ENCODE results near the gene CKLF. TPM values are rescaled to one million over a fixed set of nuclear protein-coding genes. Genes with fewer than 3 reads are reported as not detected.

The CKLF gene
- total and polyA plus RNA-seq, 2 donors = 53.8 to 126 TPM

DNA sequence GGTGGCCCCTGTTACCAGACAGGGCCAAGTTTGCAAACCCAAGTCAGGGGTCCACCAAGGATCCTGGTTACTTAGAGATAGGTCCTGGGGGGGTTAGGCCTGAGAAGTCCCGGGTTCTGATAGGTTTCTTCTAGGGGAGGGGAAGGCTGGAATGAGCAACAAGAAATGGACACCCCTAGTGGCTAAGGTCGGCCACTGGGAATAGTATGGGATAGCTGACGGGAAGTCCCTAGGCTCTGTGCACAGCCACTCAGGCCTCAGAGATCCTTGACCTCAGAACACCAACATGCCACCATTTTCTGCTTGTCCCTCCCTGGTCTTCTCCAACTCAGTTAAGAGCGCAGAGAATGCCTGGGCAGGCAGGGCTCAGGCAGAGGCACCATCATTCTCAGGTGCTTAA is 15.9 kb upstream of the CKLF start:
- DNase-seq (ENCODE audit: low read depth in 6 of 9, low spot score in 9 of 9) = no peak
- peaks cover 0 to 1% of the 10 kb centered on the region in 2 donors for H3K9me3 ChIP-seq (ENCODE audit: control insufficient read depth in 2 of 2, insufficient read depth in 1 of 2, low read length in 1 of 2)
- H3K36me3 ChIP-seq (ENCODE audit: control insufficient read depth in 2 of 2, insufficient read depth in 2 of 2, low read length in 1 of 2) = peaks cover 4% of the 10 kb centered on the region in 2 donors
- H3K27ac ChIP-seq (ENCODE audit: low read depth in 1 of 2, low read length in 1 of 2) = no peak overlapping the region
- 97% methylated on average over 4 of the region's 4 CpGs for WGBS
- H3K27me3 ChIP-seq (ENCODE audit: control insufficient read depth in 2 of 2, insufficient read depth in 1 of 2, low read length in 1 of 2) = no peaks in the 10 kb centered on the region
- no peak overlapping the region for H3K4me3 ChIP-seq (ENCODE audit: low read length in 2 of 2)
- H3K4me1 ChIP-seq (ENCODE audit: control insufficient read depth in 2 of 2, insufficient read depth in 2 of 2, low read length in 2 of 2) = peaks cover 8 to 14% of the 10 kb centered on the region in 2 donors

DNA sequence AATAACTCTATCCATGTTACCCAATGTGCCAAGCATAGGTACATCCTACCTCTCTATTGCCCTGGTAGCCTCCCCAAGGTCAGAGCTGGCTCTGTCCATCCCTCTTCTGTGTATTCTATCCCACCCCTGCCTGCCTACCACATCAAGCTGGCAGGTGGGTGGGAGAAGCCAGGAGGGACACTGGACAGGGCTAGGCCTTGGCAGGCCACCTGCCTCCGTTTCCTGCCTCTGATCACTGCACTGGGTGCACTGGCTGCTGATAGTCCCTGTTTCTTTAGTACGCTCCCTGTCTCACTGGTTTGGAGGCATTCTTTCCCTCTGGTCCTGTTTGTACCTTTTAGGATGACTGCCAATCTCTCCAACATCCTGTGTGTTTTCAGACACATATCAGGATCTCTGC is 15.1 kb upstream of the CKLF start:
- 94% methylated on average over 2 of the region's 2 CpGs for WGBS
- no peak overlapping the region for H3K4me3 ChIP-seq (ENCODE audit: low read length in 2 of 2)
- H3K4me1 ChIP-seq (ENCODE audit: control insufficient read depth in 2 of 2, insufficient read depth in 2 of 2, low read length in 2 of 2) = peaks cover 8 to 14% of the 10 kb centered on the region in 2 donors
- no peaks in the 10 kb centered on the region for H3K27me3 ChIP-seq (ENCODE audit: control insufficient read depth in 2 of 2, insufficient read depth in 1 of 2, low read length in 1 of 2)
- no peak for DNase-seq (ENCODE audit: low read depth in 6 of 9, low spot score in 9 of 9)
- peaks cover 4% of the 10 kb centered on the region in 2 donors for H3K36me3 ChIP-seq (ENCODE audit: control insufficient read depth in 2 of 2, insufficient read depth in 2 of 2, low read length in 1 of 2)
- H3K9me3 ChIP-seq (ENCODE audit: control insufficient read depth in 2 of 2, insufficient read depth in 1 of 2, low read length in 1 of 2) = peaks cover 0 to 1% of the 10 kb centered on the region in 2 donors
- H3K27ac ChIP-seq (ENCODE audit: low read depth in 1 of 2, low read length in 1 of 2) = no peak overlapping the region

DNA sequence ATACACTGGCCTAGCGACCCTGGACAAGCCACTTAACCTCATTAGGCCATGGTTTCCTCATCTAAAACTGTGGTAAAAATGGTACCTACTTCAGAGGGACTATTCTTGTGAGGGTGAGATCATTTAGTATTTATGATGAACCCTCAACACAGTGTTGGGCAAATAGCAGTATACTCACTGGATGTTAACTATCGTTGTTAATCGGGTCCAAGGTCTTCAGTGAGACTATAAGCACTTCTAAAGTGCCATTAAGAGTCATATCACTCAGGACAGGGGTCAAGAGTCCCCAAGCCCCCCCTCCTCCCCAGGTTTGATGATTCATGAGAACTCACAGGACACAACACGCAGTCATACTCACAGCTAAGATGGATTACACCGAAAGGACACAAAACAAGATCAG is 13.5 kb upstream of the CKLF start:
- Histone ChIP-seq H3K4me1 (ENCODE audit: control insufficient read depth in 2 of 2, insufficient read depth in 2 of 2, low read length in 2 of 2) (peaks cover 8 to 21% of the 10 kb centered on the region in 2 donors), H3K36me3 (ENCODE audit: control insufficient read depth in 2 of 2, insufficient read depth in 2 of 2, low read length in 1 of 2) (peaks cover 4% of the 10 kb centered on the region in 2 donors), H3K9me3 (ENCODE audit: control insufficient read depth in 2 of 2, insufficient read depth in 1 of 2, low read length in 1 of 2) (peaks cover 0 to 1% of the 10 kb centered on the region in 2 donors), H3K27me3 (ENCODE audit: control insufficient read depth in 2 of 2, insufficient read depth in 1 of 2, low read length in 1 of 2) (no peaks in the 10 kb centered on the region), H3K4me3 (ENCODE audit: low read length in 2 of 2) (no peak overlapping the region), H3K27ac (ENCODE audit: low read depth in 1 of 2, low read length in 1 of 2) (no peak overlapping the region)
- DNase-seq (ENCODE audit: low read depth in 6 of 9, low spot score in 9 of 9) = no peak
- over 99% methylated on average over 5 of the region's 5 CpGs for WGBS

GRCh38 chr16:66539623-66540469 is 12.5 kb upstream of the CKLF start:
- Histone ChIP-seq H3K4me1 (ENCODE audit: control insufficient read depth in 2 of 2, insufficient read depth in 2 of 2, low read length in 2 of 2) (peaks cover 8 to 28% of the 10 kb centered on the region in 2 donors), H3K36me3 (ENCODE audit: control insufficient read depth in 2 of 2, insufficient read depth in 2 of 2, low read length in 1 of 2) (peaks cover 4% of the 10 kb centered on the region in 2 donors), H3K27ac (ENCODE audit: low read depth in 1 of 2, low read length in 1 of 2) (peak overlapping the region in 1 of 2 donors; percentile 21), H3K4me3 (ENCODE audit: low read length in 2 of 2) (no peak overlapping the region), H3K27me3 (ENCODE audit: control insufficient read depth in 2 of 2, insufficient read depth in 1 of 2, low read length in 1 of 2) (no peaks in the 10 kb centered on the region), H3K9me3 (ENCODE audit: control insufficient read depth in 2 of 2, insufficient read depth in 1 of 2, low read length in 1 of 2) (peaks cover 0 to 1% of the 10 kb centered on the region in 2 donors)
- DNase-seq (ENCODE audit: low read depth in 6 of 9, low spot score in 9 of 9) = peak in 1 of 9 donors; percentile 51
- WGBS = 17% methylated on average over 3 of the region's 3 CpGs

- 97% methylated on average over 18 of the region's 18 CpGs for WGBS
Measured at GRCh38 chr16:66541388-66542355, 10.7 kb upstream of the CKLF start.

GRCh38 chr16:66542396-66542795 is 10.0 kb upstream of the CKLF start:
- 93% methylated on average over 3 of the region's 3 CpGs for WGBS
- Histone ChIP-seq H3K4me3 (ENCODE audit: low read length in 2 of 2) (no peak overlapping the region), H3K36me3 (ENCODE audit: control insufficient read depth in 2 of 2, insufficient read depth in 2 of 2, low read length in 1 of 2) (no peaks in the 10 kb centered on the region), H3K4me1 (ENCODE audit: control insufficient read depth in 2 of 2, insufficient read depth in 2 of 2, low read length in 2 of 2) (peaks cover 5 to 31% of the 10 kb centered on the region in 2 donors), H3K9me3 (ENCODE audit: control insufficient read depth in 2 of 2, insufficient read depth in 1 of 2, low read length in 1 of 2) (no peaks in the 10 kb centered on the region), H3K27ac (ENCODE audit: low read depth in 1 of 2, low read length in 1 of 2) (no peak overlapping the region), H3K27me3 (ENCODE audit: control insufficient read depth in 2 of 2, insufficient read depth in 1 of 2, low read length in 1 of 2) (no peaks in the 10 kb centered on the region)
- no peak for DNase-seq (ENCODE audit: low read depth in 6 of 9, low spot score in 9 of 9)

More at GRCh38 chr16:66541388-66542355, 10.7 kb upstream of the CKLF start:
- peaks cover 8 to 28% of the 10 kb centered on the region in 2 donors for H3K4me1 ChIP-seq (ENCODE audit: control insufficient read depth in 2 of 2, insufficient read depth in 2 of 2, low read length in 2 of 2)
- H3K36me3 ChIP-seq (ENCODE audit: control insufficient read depth in 2 of 2, insufficient read depth in 2 of 2, low read length in 1 of 2) = no peaks in the 10 kb centered on the region
- H3K9me3 ChIP-seq (ENCODE audit: control insufficient read depth in 2 of 2, insufficient read depth in 1 of 2, low read length in 1 of 2) = peaks cover 0 to 1% of the 10 kb centered on the region in 2 donors
- no peak overlapping the region for H3K4me3 ChIP-seq (ENCODE audit: low read length in 2 of 2)
- no peak for DNase-seq (ENCODE audit: low read depth in 6 of 9, low spot score in 9 of 9)
- no peak overlapping the region for H3K27ac ChIP-seq (ENCODE audit: low read depth in 1 of 2, low read length in 1 of 2)
- no peaks in the 10 kb centered on the region for H3K27me3 ChIP-seq (ENCODE audit: control insufficient read depth in 2 of 2, insufficient read depth in 1 of 2, low read length in 1 of 2)

GRCh38 chr16:66543541-66543940 is 8.8 kb upstream of the CKLF start:
- H3K9me3 ChIP-seq (ENCODE audit: control insufficient read depth in 2 of 2, insufficient read depth in 1 of 2, low read length in 1 of 2) = no peaks in the 10 kb centered on the region
- peaks cover 5 to 40% of the 10 kb centered on the region in 2 donors for H3K4me1 ChIP-seq (ENCODE audit: control insufficient read depth in 2 of 2, insufficient read depth in 2 of 2, low read length in 2 of 2)
- H3K27me3 ChIP-seq (ENCODE audit: control insufficient read depth in 2 of 2, insufficient read depth in 1 of 2, low read length in 1 of 2) = no peaks in the 10 kb centered on the region
- 93% methylated on average over 6 of the region's 6 CpGs for WGBS
- no peak for DNase-seq (ENCODE audit: low read depth in 6 of 9, low spot score in 9 of 9)
- H3K36me3 ChIP-seq (ENCODE audit: control insufficient read depth in 2 of 2, insufficient read depth in 2 of 2, low read length in 1 of 2) = no peaks in the 10 kb centered on the region
- H3K27ac ChIP-seq (ENCODE audit: low read depth in 1 of 2, low read length in 1 of 2) = no peak overlapping the region
- no peak overlapping the region for H3K4me3 ChIP-seq (ENCODE audit: low read length in 2 of 2)

GRCh38 chr16:66544016-66544757 is 8.2 kb upstream of the CKLF start:
- H3K4me3 ChIP-seq (ENCODE audit: low read length in 2 of 2) = no peak overlapping the region
- no peaks in the 10 kb centered on the region for H3K36me3 ChIP-seq (ENCODE audit: control insufficient read depth in 2 of 2, insufficient read depth in 2 of 2, low read length in 1 of 2)
- no peaks in the 10 kb centered on the region for H3K27me3 ChIP-seq (ENCODE audit: control insufficient read depth in 2 of 2, insufficient read depth in 1 of 2, low read length in 1 of 2)
- H3K4me1 ChIP-seq (ENCODE audit: control insufficient read depth in 2 of 2, insufficient read depth in 2 of 2, low read length in 2 of 2) = peaks cover 8 to 43% of the 10 kb centered on the region in 2 donors
- H3K9me3 ChIP-seq (ENCODE audit: control insufficient read depth in 2 of 2, insufficient read depth in 1 of 2, low read length in 1 of 2) = no peaks in the 10 kb centered on the region
- peak overlapping the region in 1 of 2 donors; percentile 39 for H3K27ac ChIP-seq (ENCODE audit: low read depth in 1 of 2, low read length in 1 of 2)
- 66% methylated on average over 7 of the region's 7 CpGs for WGBS
- DNase-seq (ENCODE audit: low read depth in 6 of 9, low spot score in 9 of 9) = no peak
